Uterus (tissue), 4 donors: ENCODE measurements around the gene KIF1B. TPM values are rescaled to one million over a fixed set of nuclear protein-coding genes. Genes with fewer than 3 reads are reported as not detected.

Source experiments
- DNase-seq, 2 donors: peaks; one replicate each; pipeline ENCODE4 v3.0.0-alpha.2; 2019 to 2020
- H3K27ac ChIP-seq, 2 donors: fragments of 200-600 bp; sonication (generic); 1 replicate in 1 of 2; 2 replicates in 1 of 2; pipeline ENCODE4 v1.5.1; 2016 to 2018
- H3K27me3 ChIP-seq, 2 donors: fragments of 200-600 bp; sonication (generic); one replicate each; pipeline ENCODE4 v1.5.1; 2018 to 2019; ENCODE audit warnings: control low read depth in 1 of 2
- H3K36me3 ChIP-seq, 2 donors: fragments of 200-600 bp; sonication (generic); one replicate each; pipeline ENCODE4 v1.5.1; 2019; ENCODE audit warnings: control low read depth in 1 of 2
- H3K4me1 ChIP-seq, 2 donors: fragments of 200-600 bp; sonication (generic); one replicate each; pipeline ENCODE4 v1.5.1; 2018 to 2019; ENCODE audit warnings: control low read depth in 1 of 2
- H3K4me3 ChIP-seq, 2 donors: fragments of 200-600 bp; sonication (generic); 1 replicate in 1 of 2; 2 replicates in 1 of 2; pipeline ENCODE4 v1.5.1; 2018 to 2019; ENCODE audit warnings: mild to moderate bottlenecking in 1 of 2
- H3K9me3 ChIP-seq, 2 donors: fragments of 200-600 bp; sonication (generic); one replicate each; pipeline ENCODE4 v1.5.1; 2019; ENCODE audit warnings: control low read depth in 1 of 2
- CTCF ChIP-seq, 4 experiments: fragments of 200-600 bp in 2 of 4; fragments of 450-650 bp in 2 of 4; sonication (generic) in 2 of 4; IDR thresholded peaks; one replicate each; pipeline ENCODE4 v1.5.1; 2016 to 2019; ENCODE audit warnings: antibody characterized with exemption in 4 of 4, mild to moderate bottlenecking in 2 of 4, moderate library complexity in 1 of 4
- POLR2A ChIP-seq, 2 donors: fragments of 450-650 bp; IDR thresholded peaks; one replicate each; pipeline ENCODE4 v1.6.1; 2016; ENCODE audit warnings: antibody characterized with exemption in 2 of 2, mild to moderate bottlenecking in 1 of 2, moderate library complexity in 1 of 2
- intact Hi-C: fragments of 100-400 bp; cut with DNase I; formaldehyde crosslinking; loops from one replicate; pipeline ENCODE4 v1.15.1; 2023; ENCODE audit warnings: low total_unique reads
- total RNA-seq, 4 donors: library from RNA; depleted of rRNA in 3 of 4; stranded (reverse); fragments of >200 nt in 3 of 4; gene quantifications; one replicate each; pipeline versions ENCODE4 v1.1.0 to v1.2.4, GENCODE V29; 2014 to 2023
- donor health status: DM: yes; HTN: yes; CAD: no.

The KIF1B gene
- total RNA-seq, 4 donors from 2014 or later, result 26.4 to 89.6 (median 45.1) TPM

GRCh38 chr1:10267921-10268320, 57.6 kb downstream of the KIF1B start:
- no peaks in the 10 kb centered on the region for H3K36me3 ChIP-seq
- H3K27me3 ChIP-seq, result no peaks in the 10 kb centered on the region
- no peak overlapping the region for H3K27ac ChIP-seq
- H3K4me1 ChIP-seq, result no peaks in the 10 kb centered on the region
- no peak overlapping the region for H3K4me3 ChIP-seq
- TF ChIP-seq CTCF (IDR thresholded peaks at IDR 0.05), result no peak
- TF ChIP-seq POLR2A (IDR thresholded peaks at IDR 0.05), result no peak
- H3K9me3 ChIP-seq, result no peaks in the 10 kb centered on the region
- intact Hi-C loops, result no loop called here
- no peak for DNase-seq

GRCh38 chr1:10271090-10271489, 60.7 kb downstream of the KIF1B start:
- H3K27me3 ChIP-seq, result no peaks in the 10 kb centered on the region
- H3K36me3 ChIP-seq, result no peaks in the 10 kb centered on the region
- no peak for TF ChIP-seq CTCF (IDR thresholded peaks at IDR 0.05)

GRCh38 chr1:10271869-10272268, 61.5 kb downstream of the KIF1B start:
- intact Hi-C loops, result no loop called here
- Histone ChIP-seq H3K36me3 (no peaks in the 10 kb centered on the region), H3K9me3 (no peaks in the 10 kb centered on the region), H3K27me3 (no peaks in the 10 kb centered on the region), H3K4me3 (no peak overlapping the region), H3K27ac (no peak overlapping the region), H3K4me1 (no peaks in the 10 kb centered on the region)
- TF ChIP-seq CTCF (IDR thresholded peaks at IDR 0.05) (no peak), POLR2A (IDR thresholded peaks at IDR 0.05) (no peak)
- no peak for DNase-seq

More at GRCh38 chr1:10271090-10271489, 60.7 kb downstream of the KIF1B start:
- Histone ChIP-seq H3K27ac (no peak overlapping the region), H3K9me3 (no peaks in the 10 kb centered on the region), H3K4me3 (no peak overlapping the region), H3K4me1 (no peaks in the 10 kb centered on the region)
- intact Hi-C loops, result no loop called here
- no peak for DNase-seq

- Histone ChIP-seq H3K36me3 (no peaks in the 10 kb centered on the region), H3K4me1 (no peaks in the 10 kb centered on the region), H3K27me3 (no peaks in the 10 kb centered on the region), H3K27ac (no peak overlapping the region), H3K4me3 (no peak overlapping the region), H3K9me3 (no peaks in the 10 kb centered on the region)
- TF ChIP-seq POLR2A (IDR thresholded peaks at IDR 0.05), result no peak
- DNase-seq, result no peak
- intact Hi-C loops, result no loop called here
These were observed 61.9 kb downstream of the KIF1B start for GRCh38 chr1:10272274-10272673.

- intact Hi-C loops, result no loop called here
- H3K36me3 ChIP-seq, result no peaks in the 10 kb centered on the region
These were observed 68.5 kb downstream of the KIF1B start for GRCh38 chr1:10278880-10279279.

More at GRCh38 chr1:10278880-10279279, 68.5 kb downstream of the KIF1B start:
- no peaks in the 10 kb centered on the region for H3K27me3 ChIP-seq
- no peak overlapping the region for H3K27ac ChIP-seq
- H3K9me3 ChIP-seq, result no peaks in the 10 kb centered on the region
- no peak overlapping the region for H3K4me3 ChIP-seq
- no peak for DNase-seq
- H3K4me1 ChIP-seq, result no peaks in the 10 kb centered on the region
- TF ChIP-seq POLR2A (IDR thresholded peaks at IDR 0.05) (no peak), CTCF (IDR thresholded peaks at IDR 0.05) (no peak)
